Measurements from ENCODE around the gene ICAM3. TPM values are rescaled to one million over a fixed set of nuclear protein-coding genes. Genes with fewer than 3 reads are reported as not detected.

The ICAM3 gene
- total and polyA plus RNA-seq, 4 donors = 8.1 to 56.1 (median 18.8) TPM

DNA sequence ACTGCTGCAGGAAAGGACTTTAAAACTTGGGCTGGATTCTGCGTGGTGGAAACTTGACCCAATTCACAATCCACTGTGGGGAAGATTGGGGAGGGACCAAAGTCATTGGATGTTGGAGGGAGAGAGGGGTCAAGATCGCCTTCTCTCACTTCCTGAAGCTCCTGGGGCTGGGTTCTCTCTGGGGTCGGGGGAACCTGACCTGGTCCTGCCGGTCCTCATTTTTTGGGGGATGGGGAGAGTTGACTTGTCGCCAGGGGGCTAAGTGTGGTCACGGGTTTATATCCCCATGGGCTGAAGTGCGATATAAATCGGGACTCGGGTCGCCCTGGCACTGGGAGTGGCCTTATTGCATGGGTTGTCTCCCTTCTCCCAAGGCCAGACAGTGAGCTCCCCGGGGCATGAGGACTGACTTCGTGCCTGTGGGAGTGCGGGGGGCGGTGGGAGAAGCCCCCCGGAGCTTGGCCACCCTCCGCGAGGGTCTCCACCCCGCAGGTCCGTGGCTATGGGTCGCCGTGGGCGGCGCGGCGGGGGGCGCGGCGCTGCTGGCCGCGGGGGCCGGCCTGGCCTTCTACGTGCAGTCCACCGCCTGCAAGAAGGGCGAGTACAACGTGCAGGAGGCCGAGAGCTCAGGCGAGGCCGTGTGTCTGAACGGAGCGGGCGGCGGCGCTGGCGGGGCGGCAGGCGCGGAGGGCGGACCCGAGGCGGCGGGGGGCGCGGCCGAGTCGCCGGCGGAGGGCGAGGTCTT is 43.4 kb downstream of the ICAM3 start:
- H3K9me3 ChIP-seq (ENCODE audit: control insufficient read depth in 4 of 4, insufficient read depth in 3 of 4, low read length in 3 of 4) = peaks cover 0 to 7% (median 0%) of the 10 kb centered on the region in 4 donors
- peaks cover 0 to 5% (median 0%) of the 10 kb centered on the region in 4 donors for H3K36me3 ChIP-seq (ENCODE audit: control insufficient read depth in 4 of 4, insufficient read depth in 4 of 4, low read length in 4 of 4)
- peaks cover 0 to 49% (median 19%) of the 10 kb centered on the region in 3 donors for H3K27me3 ChIP-seq (ENCODE audit: control insufficient read depth in 3 of 3, insufficient read depth in 3 of 3, low read length in 2 of 3)
- DNase-seq (peak in 2 of 3 donors; percentile 29 to 33), ATAC-seq (ENCODE audit: insufficient read depth, low FRiP score) (no peak)
- TF ChIP-seq, protein P1, sequence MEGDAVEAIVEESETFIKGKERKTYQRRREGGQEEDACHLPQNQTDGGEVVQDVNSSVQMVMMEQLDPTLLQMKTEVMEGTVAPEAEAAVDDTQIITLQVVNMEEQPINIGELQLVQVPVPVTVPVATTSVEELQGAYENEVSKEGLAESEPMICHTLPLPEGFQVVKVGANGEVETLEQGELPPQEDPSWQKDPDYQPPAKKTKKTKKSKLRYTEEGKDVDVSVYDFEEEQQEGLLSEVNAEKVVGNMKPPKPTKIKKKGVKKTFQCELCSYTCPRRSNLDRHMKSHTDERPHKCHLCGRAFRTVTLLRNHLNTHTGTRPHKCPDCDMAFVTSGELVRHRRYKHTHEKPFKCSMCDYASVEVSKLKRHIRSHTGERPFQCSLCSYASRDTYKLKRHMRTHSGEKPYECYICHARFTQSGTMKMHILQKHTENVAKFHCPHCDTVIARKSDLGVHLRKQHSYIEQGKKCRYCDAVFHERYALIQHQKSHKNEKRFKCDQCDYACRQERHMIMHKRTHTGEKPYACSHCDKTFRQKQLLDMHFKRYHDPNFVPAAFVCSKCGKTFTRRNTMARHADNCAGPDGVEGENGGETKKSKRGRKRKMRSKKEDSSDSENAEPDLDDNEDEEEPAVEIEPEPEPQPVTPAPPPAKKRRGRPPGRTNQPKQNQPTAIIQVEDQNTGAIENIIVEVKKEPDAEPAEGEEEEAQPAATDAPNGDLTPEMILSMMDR (IDR thresholded peaks at IDR 0.05; ENCODE audit: control extremely low read depth, extremely low read depth) = no peak
- H3K27ac ChIP-seq (ENCODE audit: low read depth in 1 of 2, low read length in 1 of 2) = no peak overlapping the region
- peaks cover 0 to 31% (median 9%) of the 10 kb centered on the region in 5 donors for H3K4me1 ChIP-seq (ENCODE audit: control insufficient read depth in 5 of 5, insufficient read depth in 5 of 5, low read length in 5 of 5)
- no peak overlapping the region for H3K9ac ChIP-seq (ENCODE audit: insufficient read depth in 1 of 2, low read length in 2 of 2)
- H3K4me3 ChIP-seq = no peak overlapping the region
- WGBS, 2 donors = 10 to 22% methylated on average over 55 to 58 of the region's 58 CpGs

DNA sequence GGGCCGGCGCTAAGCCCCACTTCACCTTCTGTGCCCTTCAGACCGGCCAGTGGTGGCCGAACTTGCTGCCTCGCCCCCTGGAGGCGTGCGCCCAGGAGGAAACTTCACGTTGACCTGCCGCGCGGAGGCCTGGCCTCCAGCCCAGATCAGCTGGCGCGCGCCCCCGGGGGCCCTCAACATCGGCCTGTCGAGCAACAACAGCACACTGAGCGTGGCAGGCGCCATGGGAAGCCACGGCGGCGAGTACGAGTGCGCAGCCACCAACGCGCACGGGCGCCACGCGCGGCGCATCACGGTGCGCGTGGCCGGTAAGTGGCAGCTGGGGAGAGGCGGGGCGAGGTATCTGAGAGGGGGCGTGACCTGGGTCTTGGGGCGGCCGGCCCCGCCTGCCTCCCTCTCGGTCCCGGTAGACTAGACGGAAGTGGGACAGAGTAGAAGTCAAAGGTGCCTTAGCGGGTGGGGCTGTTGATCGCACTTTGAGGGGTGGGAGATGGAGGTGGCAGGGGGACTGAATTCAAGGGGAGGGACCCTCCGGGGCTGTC is 44.0 kb downstream of the ICAM3 start:
- TF ChIP-seq, protein P1 (IDR thresholded peaks at IDR 0.05; ENCODE audit: control extremely low read depth, extremely low read depth) = no peak
- peaks cover 0 to 5% (median 0%) of the 10 kb centered on the region in 4 donors for H3K36me3 ChIP-seq (ENCODE audit: control insufficient read depth in 4 of 4, insufficient read depth in 4 of 4, low read length in 4 of 4)
- 3 to 4% methylated on average over 46 to 48 of the region's 48 CpGs for WGBS, 2 donors
- peaks cover 0 to 38% (median 13%) of the 10 kb centered on the region in 5 donors for H3K4me1 ChIP-seq (ENCODE audit: control insufficient read depth in 5 of 5, insufficient read depth in 5 of 5, low read length in 5 of 5)
- H3K4me3 ChIP-seq = no peak overlapping the region
- H3K9me3 ChIP-seq (ENCODE audit: control insufficient read depth in 4 of 4, insufficient read depth in 3 of 4, low read length in 3 of 4) = peaks cover 0 to 7% (median 0%) of the 10 kb centered on the region in 4 donors
- DNase-seq (peak in 2 of 3 donors; percentile 44 to 47), ATAC-seq (ENCODE audit: insufficient read depth, low FRiP score) (no peak)
- no peak overlapping the region for H3K9ac ChIP-seq (ENCODE audit: insufficient read depth in 1 of 2, low read length in 2 of 2)
- no peak overlapping the region for H3K27ac ChIP-seq (ENCODE audit: low read depth in 1 of 2, low read length in 1 of 2)
- H3K27me3 ChIP-seq (ENCODE audit: control insufficient read depth in 3 of 3, insufficient read depth in 3 of 3, low read length in 2 of 3) = peaks cover 0 to 55% (median 24%) of the 10 kb centered on the region in 3 donors

DNA sequence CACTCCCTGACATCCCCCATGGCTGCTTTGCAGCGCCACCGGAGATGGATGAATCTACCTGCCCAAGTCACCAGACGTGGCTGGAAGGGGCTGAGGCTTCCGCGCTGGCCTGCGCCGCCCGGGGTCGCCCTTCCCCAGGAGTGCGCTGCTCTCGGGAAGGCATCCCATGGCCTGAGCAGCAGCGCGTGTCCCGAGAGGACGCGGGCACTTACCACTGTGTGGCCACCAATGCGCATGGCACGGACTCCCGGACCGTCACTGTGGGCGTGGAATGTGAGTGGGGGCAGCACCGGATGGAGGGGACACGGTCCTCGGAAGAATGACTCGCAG is 45.1 kb downstream of the ICAM3 start:
- H3K27me3 ChIP-seq (ENCODE audit: control insufficient read depth in 3 of 3, insufficient read depth in 3 of 3, low read length in 2 of 3) = peaks cover 0 to 61% (median 24%) of the 10 kb centered on the region in 3 donors
- no peak overlapping the region for H3K4me3 ChIP-seq
- no peak overlapping the region for H3K9ac ChIP-seq (ENCODE audit: insufficient read depth in 1 of 2, low read length in 2 of 2)
- TF ChIP-seq, protein P1 (IDR thresholded peaks at IDR 0.05; ENCODE audit: control extremely low read depth, extremely low read depth) = no peak
- DNase-seq = no peak
- H3K9me3 ChIP-seq (ENCODE audit: control insufficient read depth in 4 of 4, insufficient read depth in 3 of 4, low read length in 3 of 4) = peaks cover 0 to 7% (median 0%) of the 10 kb centered on the region in 4 donors
- ATAC-seq (ENCODE audit: insufficient read depth, low FRiP score) = no peak
- WGBS, 2 donors = 18 to 52% methylated on average over 25 of the region's 25 CpGs
- H3K4me1 ChIP-seq (ENCODE audit: control insufficient read depth in 5 of 5, insufficient read depth in 5 of 5, low read length in 5 of 5) = peaks cover 0 to 42% (median 16%) of the 10 kb centered on the region in 5 donors
- H3K27ac ChIP-seq (ENCODE audit: low read depth in 1 of 2, low read length in 1 of 2) = no peak overlapping the region
- H3K36me3 ChIP-seq (ENCODE audit: control insufficient read depth in 4 of 4, insufficient read depth in 4 of 4, low read length in 4 of 4) = peaks cover 0 to 5% (median 0%) of the 10 kb centered on the region in 4 donors

All from lung (tissue), 12 donors.